Measurements from ENCODE around the gene DNAJB14.
"Not testable (repeated sequence)": the region's sequence is repeated elsewhere in the genome, so short reads cannot be mapped to it uniquely, and the experiment has no call there.

The DNAJB14 gene

GRCh38 chr4:99946356-99947189 lies at the start of gene DNAJB14:
TSS of gene DNAJB14 (minus strand) at chr4:99946618. CDS start at chr4:99946571, 47 bp downstream.
- DNase-seq = peak; percentile 28

DNA sequence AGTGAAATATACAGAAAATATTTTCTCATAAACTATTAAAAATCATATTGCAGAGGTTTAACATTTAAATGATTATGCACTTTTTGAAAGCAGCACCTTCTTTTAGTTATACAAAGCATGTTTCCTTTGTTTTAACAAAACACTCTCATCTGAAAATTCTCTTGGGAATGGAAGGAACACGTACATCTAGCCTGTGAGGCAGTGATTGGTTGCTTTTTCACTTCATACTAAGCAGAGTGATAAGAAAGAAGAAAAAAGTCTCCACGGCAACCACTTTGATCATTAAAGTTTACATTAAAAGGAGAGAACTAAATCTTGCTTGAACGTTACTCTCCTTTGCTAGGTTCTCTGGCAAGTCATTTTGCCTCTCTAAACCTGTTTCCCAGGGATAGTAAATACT lies 45.3 kb upstream of the DNAJB14 start:
- DNase-seq = no peak

DNA sequence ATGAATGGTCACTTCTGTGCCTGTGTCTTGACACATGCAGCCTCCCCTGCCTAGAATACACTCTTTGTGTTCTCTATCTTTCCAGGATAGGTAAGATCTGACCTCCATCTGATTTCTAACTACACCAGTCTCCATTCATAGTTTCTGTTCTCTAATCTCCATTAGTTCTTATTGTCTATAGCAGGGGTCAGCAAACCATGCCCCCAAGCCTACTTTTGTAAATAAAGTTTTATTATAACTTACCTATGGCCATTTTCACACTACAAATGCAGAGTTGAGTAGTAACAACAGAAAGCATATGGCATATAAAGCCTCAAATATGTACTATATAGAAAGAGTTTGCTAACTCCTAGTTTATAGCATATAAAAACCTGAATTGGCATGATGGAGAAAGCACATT lies 41.3 kb upstream of the DNAJB14 start:
- no peak for DNase-seq

DNA sequence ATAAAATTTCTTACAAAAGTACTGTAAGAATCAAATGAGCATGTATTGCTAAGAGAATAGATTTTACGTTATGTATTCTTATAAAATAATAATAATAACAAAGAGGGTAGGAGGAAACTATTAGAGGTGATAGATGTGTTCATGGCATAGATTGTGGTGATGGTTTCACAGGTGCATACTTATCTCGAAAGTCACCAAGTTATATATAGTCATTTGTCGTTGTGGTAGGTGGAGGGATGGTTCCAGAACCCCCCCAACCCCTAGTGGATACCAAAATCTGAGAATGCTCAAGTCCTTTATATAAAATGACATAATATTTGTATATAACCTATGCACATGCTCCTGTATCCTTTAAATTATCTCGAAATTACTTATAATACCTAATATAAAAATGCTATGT lies 40.4 kb upstream of the DNAJB14 start:
- no peak for DNase-seq

- DNase-seq = no peak
These were observed 37.0 kb upstream of the DNAJB14 start for GRCh38 chr4:99983289-99983943.

- no peak for DNase-seq
These were observed 33.5 kb upstream of the DNAJB14 start for GRCh38 chr4:99979872-99980271.

- DNase-seq = no peak
These were observed 25.2 kb upstream of the DNAJB14 start for GRCh38 chr4:99971453-99972111.

- DNase-seq = no peak
These were observed 21.9 kb upstream of the DNAJB14 start for GRCh38 chr4:99968330-99968729.

DNA sequence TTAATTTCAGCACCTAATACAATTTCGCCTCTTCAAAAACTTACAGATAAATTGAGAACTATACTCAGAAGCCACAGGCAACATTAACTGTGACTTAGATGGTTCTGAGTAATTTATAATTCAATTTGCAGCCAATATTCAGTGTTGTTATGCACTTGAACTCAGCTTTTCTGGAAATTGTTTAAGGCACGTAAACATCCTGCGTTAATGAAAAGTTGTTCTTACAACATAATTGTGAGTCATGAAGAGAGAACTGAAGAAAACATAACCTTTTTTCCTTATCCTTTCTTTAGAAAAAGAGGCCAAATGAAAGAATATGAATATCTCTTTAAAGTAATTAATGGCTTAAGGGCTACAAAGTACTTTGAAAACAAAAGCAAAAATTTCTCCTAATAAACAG lies 20.3 kb upstream of the DNAJB14 start:
- no peak for DNase-seq

GRCh38 chr4:99965674-99966350 lies 19.4 kb upstream of the DNAJB14 start:
- DNase-seq = no peak

GRCh38 chr4:99965173-99965572 lies 18.8 kb upstream of the DNAJB14 start:
- DNase-seq = no peak

GRCh38 chr4:99961711-99962110 lies 15.3 kb upstream of the DNAJB14 start:
- DNase-seq = no peak

GRCh38 chr4:99960648-99961047 lies 14.2 kb upstream of the DNAJB14 start:
- DNase-seq = no peak

DNA sequence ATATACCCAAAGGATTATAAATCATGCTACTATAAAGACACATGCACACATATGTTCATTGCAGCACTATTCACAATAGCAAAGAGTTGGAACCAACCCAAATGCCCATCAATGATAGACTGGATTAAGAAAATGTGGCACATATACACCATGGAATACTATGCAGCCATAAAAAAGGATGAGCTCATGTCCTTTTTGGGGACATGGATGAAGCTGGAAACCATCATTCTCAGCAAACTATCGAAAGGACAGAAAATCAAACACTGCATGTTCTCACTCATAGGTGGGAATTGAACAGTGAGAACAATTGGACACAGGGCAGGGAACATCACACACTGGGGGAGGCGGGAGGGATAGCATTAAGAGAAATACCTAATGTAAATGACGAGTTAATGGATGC lies 11.8 kb upstream of the DNAJB14 start:
- not testable (repeated sequence) for DNase-seq

GRCh38 chr4:99950913-99951254 lies 4.5 kb upstream of the DNAJB14 start:
- DNase-seq = no peak

GRCh38 chr4:99949999-99950912 lies 3.8 kb upstream of the DNAJB14 start, which contains the start of gene H2AZ1:
TSS of gene H2AZ1 (minus strand) at chr4:99950275. CDS start at chr4:99950170, 105 bp downstream.
- peak; percentile 87 for DNase-seq

- DNase-seq = peak; percentile 71
These were observed 2.9 kb upstream of the DNAJB14 start for GRCh38 chr4:99949034-99949998.

DNA sequence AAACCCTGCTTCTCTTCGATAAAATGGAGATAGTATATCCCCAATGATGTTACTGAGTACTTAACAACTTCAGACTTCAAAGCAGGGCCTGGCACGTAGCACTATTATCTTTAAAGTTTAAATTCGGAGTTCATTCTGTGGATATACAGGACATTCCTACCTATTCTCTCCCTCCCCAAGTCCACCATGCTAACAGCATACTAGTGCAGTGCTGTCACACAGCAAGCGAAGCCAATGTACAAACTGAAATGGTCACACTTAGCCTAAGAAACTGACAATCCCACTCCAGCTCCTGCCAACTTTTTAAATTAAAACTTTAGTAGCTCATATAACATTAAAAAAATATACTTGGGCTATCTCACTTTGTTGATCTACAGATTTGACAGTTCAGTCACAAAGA lies 1.2 kb upstream of the DNAJB14 start:
- no peak for DNase-seq

- DNase-seq = no peak
These were observed 766 bp upstream of the DNAJB14 start for GRCh38 chr4:99947190-99947578.

GRCh38 chr4:99945718-99946355 lies 581 bp downstream of the DNAJB14 start:
- peak; percentile 21 for DNase-seq

Data from NCI-H510A treated with DMSO at 0.1 percent for 48 hours (cell line).